Natural killer cell (primary cell): Measurements from ENCODE around the gene SMPD4. TPM values are rescaled to one million over a fixed set of nuclear protein-coding genes. Genes with fewer than 3 reads are reported as not detected.
"Not testable (repeated sequence)": the region's sequence is repeated elsewhere in the genome, so short reads cannot be mapped to it uniquely, and the experiment has no call there.

Experiments
- ATAC-seq, 3 donors: fragments of 150-1000 bp in 2 of 3; fragments of 200-7000 bp in 1 of 3; cut with Tn5 transposase; 1 replicate in 1 of 3; 2 replicates in 2 of 3; pipeline ENCODE4 v1.10.0; 2021; ENCODE audit warnings: mild to moderate bottlenecking in 2 of 3, moderate library complexity in 2 of 3
- DNase-seq, 2 donors: peaks; one replicate each; pipeline versions ENCODE4 v3.0.0 to v3.0.0-alpha.2; 2013 to 2021; ENCODE audit warnings: mixed read lengths in 1 of 2
- H3K27ac ChIP-seq: one replicate; pipeline ENCODE4 v1.5.1; 2013; ENCODE audit warnings: mild to moderate bottlenecking, low read length
- H3K27me3 ChIP-seq: one replicate; pipeline ENCODE4 v1.6.1; 2013; ENCODE audit warnings: low read length; ENCODE audit not compliant: control insufficient read depth, insufficient read depth
- H3K36me3 ChIP-seq: one replicate; pipeline ENCODE4 v1.6.1; 2013; ENCODE audit warnings: low read length; ENCODE audit not compliant: control insufficient read depth, insufficient read depth
- H3K4me1 ChIP-seq: one replicate; pipeline ENCODE4 v1.6.1; 2013; ENCODE audit warnings: low read length; ENCODE audit not compliant: control insufficient read depth, insufficient read depth
- H3K4me3 ChIP-seq: one replicate; pipeline ENCODE4 v1.5.1; 2013; ENCODE audit warnings: low read length
- H3K9me3 ChIP-seq: one replicate; pipeline ENCODE4 v1.6.1; 2013; ENCODE audit warnings: low read length; ENCODE audit not compliant: control insufficient read depth, insufficient read depth
- H3K27ac Mint-ChIP-seq, 2 donors: one replicate each; pipeline ENCODE4 v1.8.0; 2022; ENCODE audit warnings: mild to moderate bottlenecking in 2 of 2, mixed read lengths in 2 of 2, moderate library complexity in 1 of 2
- H3K27me3 Mint-ChIP-seq, 2 donors: one replicate each; pipeline ENCODE4 v1.8.0; 2022; ENCODE audit warnings: low read depth in 2 of 2, mixed read lengths in 2 of 2
- H3K36me3 Mint-ChIP-seq: one replicate; pipeline ENCODE4 v1.8.0; 2022; ENCODE audit warnings: mixed read lengths
- H3K4me1 Mint-ChIP-seq, 2 donors: one replicate each; pipeline ENCODE4 v1.8.0; 2022; ENCODE audit warnings: mixed read lengths in 2 of 2
- H3K4me3 Mint-ChIP-seq: one replicate; pipeline ENCODE4 v1.8.0; 2022; ENCODE audit warnings: mild to moderate bottlenecking, moderate library complexity, mixed read lengths
- H3K9me3 Mint-ChIP-seq, 2 donors: one replicate each; pipeline ENCODE4 v1.8.0; 2022; ENCODE audit warnings: mixed read lengths in 2 of 2
- CTCF ChIP-seq: fragments of 200-600 bp; IDR thresholded peaks from one replicate; pipeline ENCODE4 v1.8.0; 2022; ENCODE audit warnings: antibody characterized with exemption
- WGBS: methylation state at CpG from one replicate; pipeline ENCODE4 v1.1.7; 2013; ENCODE audit warnings: missing lambda C conversion rate; ENCODE audit not compliant: insufficient coverage; 5-methylcytosine and 5-hydroxymethylcytosine counted together
- intact Hi-C: fragments of 100-400 bp; cut with micrococcal nuclease; formaldehyde crosslinking; loops from one replicate; pipeline ENCODE4 v1.14.2; 2022
- total RNA-seq, 4 donors: library from RNA; stranded (reverse); fragments of 120-200 nt in 1 of 4; gene quantifications; one replicate each; pipeline versions ENCODE4 v1.2.3 to v1.2.4, GENCODE V29; 2013 to 2022

The SMPD4 gene
- total RNA-seq, 3 donors from 2014 or later (not counting 1 experiment from before 2014, with no cell fraction given): 77.8 to 81.8 (median 79.0) TPM

GRCh38 chr2:130220505-130220904 is 39.1 kb upstream of the SMPD4 start:
- H3K4me3 Mint-ChIP-seq, H3K4me1 ChIP-seq, H3K4me1 Mint-ChIP-seq, intact Hi-C loops, DNase-seq, H3K36me3 Mint-ChIP-seq, H3K27me3 ChIP-seq, H3K9me3 Mint-ChIP-seq, H3K9me3 ChIP-seq, H3K27ac ChIP-seq, H3K27ac Mint-ChIP-seq, H3K4me3 ChIP-seq, H3K27me3 Mint-ChIP-seq, ATAC-seq, H3K36me3 ChIP-seq: not testable (repeated sequence)
- no CpG with 5 or more reads among the region's 1 CpG for WGBS

GRCh38 chr2:130219147-130219546 is 37.7 kb upstream of the SMPD4 start:
- H3K4me1 Mint-ChIP-seq, H3K4me1 ChIP-seq, H3K36me3 Mint-ChIP-seq, DNase-seq, H3K4me3 ChIP-seq, H3K9me3 Mint-ChIP-seq, H3K27me3 ChIP-seq, H3K9me3 ChIP-seq, intact Hi-C loops, H3K4me3 Mint-ChIP-seq, H3K27ac ChIP-seq, H3K36me3 ChIP-seq, ATAC-seq, H3K27ac Mint-ChIP-seq: not testable (repeated sequence)
- no CpG with 5 or more reads among the region's 2 CpGs for WGBS
- H3K27me3 Mint-ChIP-seq: peaks cover 6 to 14% of the 10 kb centered on the region in 2 donors

- H3K9me3 Mint-ChIP-seq, H3K27me3 ChIP-seq, H3K36me3 Mint-ChIP-seq, H3K4me3 ChIP-seq, H3K36me3 ChIP-seq, H3K4me3 Mint-ChIP-seq, H3K4me1 ChIP-seq, intact Hi-C loops, ATAC-seq, H3K27ac ChIP-seq, H3K27ac Mint-ChIP-seq, DNase-seq, H3K4me1 Mint-ChIP-seq, H3K9me3 ChIP-seq: not testable (repeated sequence)
- peaks cover 6 to 11% of the 10 kb centered on the region in 2 donors for H3K27me3 Mint-ChIP-seq
- 90% methylated on average over 9 of the region's 13 CpGs for WGBS
These were observed 25.6 kb upstream of the SMPD4 start for GRCh38 chr2:130207051-130207450.

GRCh38 chr2:130203150-130203549 is 21.7 kb upstream of the SMPD4 start:
- H3K9me3 Mint-ChIP-seq: not testable (repeated sequence)

GRCh38 chr2:130202518-130202917 is 21.1 kb upstream of the SMPD4 start:
- H3K27ac Mint-ChIP-seq, H3K4me3 Mint-ChIP-seq, H3K27ac ChIP-seq, H3K27me3 Mint-ChIP-seq, H3K9me3 Mint-ChIP-seq, DNase-seq, H3K4me1 Mint-ChIP-seq, H3K4me1 ChIP-seq, H3K36me3 ChIP-seq, H3K36me3 Mint-ChIP-seq, H3K27me3 ChIP-seq, intact Hi-C loops, H3K4me3 ChIP-seq, H3K9me3 ChIP-seq: not testable (repeated sequence)
- ATAC-seq: peak in 1 of 3 donors; percentile 32
- WGBS: no CpG with 5 or more reads among the region's 7 CpGs

More at GRCh38 chr2:130203150-130203549, 21.7 kb upstream of the SMPD4 start:
- H3K27ac Mint-ChIP-seq, H3K27ac ChIP-seq, intact Hi-C loops, H3K4me3 ChIP-seq, H3K36me3 Mint-ChIP-seq, H3K9me3 ChIP-seq, H3K27me3 ChIP-seq, ATAC-seq, H3K4me1 Mint-ChIP-seq, DNase-seq, H3K4me1 ChIP-seq, H3K4me3 Mint-ChIP-seq, H3K27me3 Mint-ChIP-seq, H3K36me3 ChIP-seq: not testable (repeated sequence)
- 95% methylated on average over 2 of the region's 3 CpGs for WGBS

GRCh38 chr2:130198343-130198742 is 16.9 kb upstream of the SMPD4 start, which contains the start of gene TUBA3E:
Gene TUBA3E (minus strand): TSS chr2:130198439. CDS start chr2:130198360, 79 bp downstream.
- no peaks in the 10 kb centered on the region for H3K9me3 Mint-ChIP-seq
- ATAC-seq: no peak

GRCh38 chr2:130196052-130196451 is 14.7 kb upstream of the SMPD4 start:
- H3K4me1 ChIP-seq, intact Hi-C loops, H3K9me3 Mint-ChIP-seq, H3K36me3 ChIP-seq, H3K27ac Mint-ChIP-seq, H3K4me3 Mint-ChIP-seq, H3K36me3 Mint-ChIP-seq, H3K27ac ChIP-seq, H3K27me3 ChIP-seq, H3K4me1 Mint-ChIP-seq, ATAC-seq, DNase-seq, H3K4me3 ChIP-seq, H3K9me3 ChIP-seq, H3K27me3 Mint-ChIP-seq: not testable (repeated sequence)
- WGBS: 91% methylated on average over 10 of the region's 13 CpGs

More at GRCh38 chr2:130198343-130198742, 16.9 kb upstream of the SMPD4 start, which contains the start of gene TUBA3E:
- Mint-ChIP-seq H3K27ac (no peak within 1 kb of the TSS), H3K4me1 (no peaks in the 10 kb centered on the region), H3K27me3 (peaks cover 0 to 2% of the 10 kb centered on the region in 2 donors), H3K36me3 (no peaks in the 10 kb centered on the region), H3K4me3 (no peak within 1 kb of the TSS)
- Histone ChIP-seq H3K27ac (no peak within 1 kb of the TSS), H3K9me3 (no peaks in the 10 kb centered on the region), H3K4me1 (no peaks in the 10 kb centered on the region), H3K36me3 (no peaks in the 10 kb centered on the region), H3K27me3 (no peaks in the 10 kb centered on the region), H3K4me3 (no peak within 1 kb of the TSS)
- no peak for DNase-seq
- WGBS: no CpG with 5 or more reads among the region's 26 CpGs
- TF ChIP-seq CTCF: no peak
- intact Hi-C loops: no loop called here
